ENCODE data around the gene PRAME. TPM values are rescaled to one million over a fixed set of nuclear protein-coding genes. Genes with fewer than 3 reads are reported as not detected.
"Not testable (repeated sequence)": the region's sequence is repeated elsewhere in the genome, so short reads cannot be mapped to it uniquely, and the experiment has no call there.

Gene PRAME, protein sequence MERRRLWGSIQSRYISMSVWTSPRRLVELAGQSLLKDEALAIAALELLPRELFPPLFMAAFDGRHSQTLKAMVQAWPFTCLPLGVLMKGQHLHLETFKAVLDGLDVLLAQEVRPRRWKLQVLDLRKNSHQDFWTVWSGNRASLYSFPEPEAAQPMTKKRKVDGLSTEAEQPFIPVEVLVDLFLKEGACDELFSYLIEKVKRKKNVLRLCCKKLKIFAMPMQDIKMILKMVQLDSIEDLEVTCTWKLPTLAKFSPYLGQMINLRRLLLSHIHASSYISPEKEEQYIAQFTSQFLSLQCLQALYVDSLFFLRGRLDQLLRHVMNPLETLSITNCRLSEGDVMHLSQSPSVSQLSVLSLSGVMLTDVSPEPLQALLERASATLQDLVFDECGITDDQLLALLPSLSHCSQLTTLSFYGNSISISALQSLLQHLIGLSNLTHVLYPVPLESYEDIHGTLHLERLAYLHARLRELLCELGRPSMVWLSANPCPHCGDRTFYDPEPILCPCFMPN
- under 1 TPM in 3 of 10 donors, not detected in 7; 0.35 to 0.49 (median 0.46) TPM for total RNA-seq
- polyA plus RNA-seq, result under 1 TPM in 1 of 2 donors, not detected in 1; 0.22 TPM
- long read RNA-seq, donor 1, result 0 reads
- long read RNA-seq, donor 2, result 0 reads
- long read RNA-seq, donor 3, partial matches to known transcripts, result 0 of 1 reads
- long read RNA-seq, donor 3, other reads (novel, unspliced or antisense), result 0 of 1 reads

DNA sequence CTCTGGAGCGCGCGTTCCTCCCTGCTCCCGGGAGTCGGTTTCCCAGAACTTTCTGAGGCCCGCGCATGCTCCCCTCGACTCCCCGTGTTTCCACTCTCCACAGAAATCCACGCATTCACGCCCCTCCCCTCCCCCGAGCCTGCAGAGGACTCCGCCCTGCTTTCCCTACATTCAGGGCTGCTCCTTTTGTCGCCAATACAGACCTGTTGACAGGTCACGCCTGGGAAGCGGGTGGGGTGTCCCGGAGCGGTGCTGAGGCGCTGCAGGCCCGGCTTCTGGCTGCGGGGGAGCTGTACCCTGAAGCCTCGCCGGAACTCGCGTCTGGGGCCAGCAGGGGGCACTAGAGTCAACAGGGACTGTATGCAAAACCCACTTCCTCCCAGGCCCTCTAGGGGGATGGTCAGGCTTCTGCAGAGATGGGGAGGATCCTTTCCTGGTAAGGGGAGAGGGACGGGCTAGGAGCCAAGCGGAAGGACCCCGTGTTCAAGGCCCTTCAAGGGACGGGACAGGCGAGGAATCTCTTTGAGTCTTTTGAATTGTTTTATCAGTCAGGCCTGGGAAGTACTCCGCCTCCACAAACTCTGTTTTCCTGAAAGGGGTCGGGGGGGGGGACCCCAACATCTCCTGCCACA is at the start of gene PRAME:
TSS of gene PRAME (minus strand) at position 294 of the 632 bp plus-strand sequence. CDS start 2,433 bp downstream, outside the sequence.
- Histone ChIP-seq H3K4me1 (peaks cover 0 to 10% (median 0%) of the 10 kb centered on the region in 9 donors), H3K36me3 (no peaks in the 10 kb centered on the region), H3K27me3 (peaks cover 0 to 2% (median 0%) of the 10 kb centered on the region in 7 donors), H3K27ac (no peak within 1 kb of the TSS), H3K4me3 (no peak within 1 kb of the TSS), H3K9me3 (no peaks in the 10 kb centered on the region)
- TF ChIP-seq, protein P1, sequence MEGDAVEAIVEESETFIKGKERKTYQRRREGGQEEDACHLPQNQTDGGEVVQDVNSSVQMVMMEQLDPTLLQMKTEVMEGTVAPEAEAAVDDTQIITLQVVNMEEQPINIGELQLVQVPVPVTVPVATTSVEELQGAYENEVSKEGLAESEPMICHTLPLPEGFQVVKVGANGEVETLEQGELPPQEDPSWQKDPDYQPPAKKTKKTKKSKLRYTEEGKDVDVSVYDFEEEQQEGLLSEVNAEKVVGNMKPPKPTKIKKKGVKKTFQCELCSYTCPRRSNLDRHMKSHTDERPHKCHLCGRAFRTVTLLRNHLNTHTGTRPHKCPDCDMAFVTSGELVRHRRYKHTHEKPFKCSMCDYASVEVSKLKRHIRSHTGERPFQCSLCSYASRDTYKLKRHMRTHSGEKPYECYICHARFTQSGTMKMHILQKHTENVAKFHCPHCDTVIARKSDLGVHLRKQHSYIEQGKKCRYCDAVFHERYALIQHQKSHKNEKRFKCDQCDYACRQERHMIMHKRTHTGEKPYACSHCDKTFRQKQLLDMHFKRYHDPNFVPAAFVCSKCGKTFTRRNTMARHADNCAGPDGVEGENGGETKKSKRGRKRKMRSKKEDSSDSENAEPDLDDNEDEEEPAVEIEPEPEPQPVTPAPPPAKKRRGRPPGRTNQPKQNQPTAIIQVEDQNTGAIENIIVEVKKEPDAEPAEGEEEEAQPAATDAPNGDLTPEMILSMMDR (IDR thresholded peaks at IDR 0.05), result peak; percentile 12 to 71 (median 38)
- intact Hi-C loops (cut with DNase I), result no loop called here
- ATAC-seq, result peak in 2 of 8 donors; percentile 48 to 56
- DNase-seq, result peak in 1 of 2 donors; percentile 39
- WGBS, 2 donors, result 50 to 53% methylated on average over 29 to 32 of the region's 32 CpGs

DNA sequence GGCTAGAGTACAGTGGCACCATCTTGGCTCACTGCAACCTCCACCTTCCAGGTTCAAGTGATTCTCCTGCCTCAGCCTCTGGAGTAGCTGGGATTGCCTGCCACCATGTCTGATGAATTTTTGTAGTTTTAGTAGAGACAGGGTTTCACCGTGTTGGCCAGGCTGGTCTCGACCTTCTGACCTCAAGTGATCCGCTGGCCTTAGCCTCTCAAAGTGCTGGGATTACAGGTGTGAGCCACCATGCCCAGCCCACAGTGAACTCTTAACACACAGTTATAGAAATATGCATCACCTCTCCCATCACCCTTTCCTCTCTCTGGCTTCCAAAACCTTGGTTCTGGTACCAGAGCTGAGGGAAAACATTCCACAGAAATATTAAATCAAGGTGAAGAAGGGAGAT is 49.0 kb upstream of the PRAME start:
- H3K4me1 ChIP-seq; H3K36me3 ChIP-seq; H3K27ac ChIP-seq; ATAC-seq; H3K4me3 ChIP-seq; DNase-seq; H3K27me3 ChIP-seq; intact Hi-C loops (cut with DNase I): not testable (repeated sequence)
- 89 to 91% methylated on average over 3 of the region's 3 CpGs for whole genome bisulfite sequencing, 2 donors
- peaks cover 0 to 16% (median 6%) of the 10 kb centered on the region in 11 donors for H3K9me3 ChIP-seq

DNA sequence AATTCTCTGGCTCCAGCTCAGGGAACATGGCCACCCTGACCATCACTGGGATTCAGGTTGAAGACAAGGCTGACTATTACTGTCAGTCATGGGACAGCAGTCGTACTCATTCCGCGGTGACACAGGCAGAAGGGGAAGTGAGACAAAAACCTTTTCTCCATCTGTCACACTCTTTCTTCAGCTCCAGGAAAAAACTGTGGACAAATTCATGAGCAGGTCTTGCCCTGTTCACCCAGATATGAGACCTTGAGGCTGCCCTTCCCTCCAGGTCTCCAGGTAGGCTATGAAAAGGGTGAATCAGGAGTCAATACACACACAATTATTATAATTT is 46.0 kb upstream of the PRAME start:
- 85 to 91% methylated on average over 3 of the region's 3 CpGs for WGBS, 2 donors
- intact Hi-C loops (cut with DNase I), result no loop called here
- TF ChIP-seq, protein P1 (IDR thresholded peaks at IDR 0.05), result no peak
- ATAC-seq, result no peak
- H3K27ac ChIP-seq, result no peak overlapping the region
- no peaks in the 10 kb centered on the region for H3K4me1 ChIP-seq
- peaks cover 0 to 12% (median 0%) of the 10 kb centered on the region in 7 donors for H3K27me3 ChIP-seq
- DNase-seq, result no peak
- H3K9me3 ChIP-seq, result peaks cover 0 to 16% (median 6%) of the 10 kb centered on the region in 11 donors
- no peaks in the 10 kb centered on the region for H3K36me3 ChIP-seq
- H3K4me3 ChIP-seq, result no peak overlapping the region

DNA sequence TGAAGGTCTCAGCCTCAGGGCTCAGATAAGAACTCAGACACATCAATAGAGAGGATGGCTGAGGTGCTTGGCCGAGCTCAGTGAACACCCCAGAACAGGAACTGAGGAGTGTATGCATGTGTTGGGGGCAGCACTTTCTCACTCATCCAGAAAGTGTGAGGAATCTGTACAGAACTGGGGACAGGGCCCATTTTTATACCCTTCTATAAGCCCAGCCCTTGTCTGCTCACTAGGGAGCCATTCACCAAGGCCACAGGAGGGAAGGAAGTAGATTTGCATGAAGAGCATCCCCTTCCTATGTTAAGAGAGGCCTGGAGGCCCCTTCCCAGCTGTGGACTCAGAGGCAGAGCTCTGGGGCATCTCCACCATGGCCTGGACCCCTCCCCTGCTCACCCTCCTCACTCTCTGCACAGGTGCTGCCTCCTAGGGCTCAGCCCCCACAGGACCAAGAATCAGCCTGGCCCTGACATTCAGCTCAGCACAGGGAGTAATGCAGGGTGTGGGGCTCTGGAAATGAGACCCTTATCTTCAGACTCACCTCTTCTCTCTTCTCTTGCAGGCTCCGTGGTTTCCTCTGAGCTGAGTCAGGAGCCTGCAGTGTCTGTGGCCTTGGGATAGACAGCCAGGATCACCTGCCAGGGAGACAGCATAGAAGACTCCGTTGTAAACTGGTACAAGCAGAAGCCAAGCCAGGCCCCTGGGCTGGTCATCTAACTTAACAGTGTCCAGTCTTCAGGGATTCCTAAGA is 45.4 kb upstream of the PRAME start:
- no peaks in the 10 kb centered on the region for H3K4me1 ChIP-seq
- ATAC-seq (no peak), DNase-seq (no peak)
- peaks cover 0 to 12% (median 0%) of the 10 kb centered on the region in 7 donors for H3K27me3 ChIP-seq
- TF ChIP-seq, protein P1 (IDR thresholded peaks at IDR 0.05), result no peak
- 68% methylated on average over 3 of the region's 3 CpGs for WGBS, 2 donors
- no peaks in the 10 kb centered on the region for H3K36me3 ChIP-seq
- peaks cover 0 to 16% (median 6%) of the 10 kb centered on the region in 11 donors for H3K9me3 ChIP-seq
- intact Hi-C loops (cut with DNase I), result no loop called here
- H3K27ac ChIP-seq, result no peak overlapping the region
- H3K4me3 ChIP-seq, result no peak overlapping the region
